GM18951 (cell line): ENCODE results near the gene PRG2.

Experiments
- POLR2A ChIP-seq: IDR thresholded peaks from 4 replicates; pipeline ENCODE4 v1.6.1; 2011; ENCODE audit warnings: mild to moderate bottlenecking; ENCODE audit not compliant: insufficient read length, insufficient read depth; ENCODE audit errors: extremely low read depth
- in situ Hi-C: fragments of 300-500 bp; cut with MboI; formaldehyde crosslinking; loops from one replicate; pipeline ENCODE4 v1.12.0; 2022; ENCODE audit warnings: low sequenced_read_pairs, mixed read lengths, inconsistent platforms; ENCODE audit not compliant: unreplicated experiment

PRG2 gene

DNA sequence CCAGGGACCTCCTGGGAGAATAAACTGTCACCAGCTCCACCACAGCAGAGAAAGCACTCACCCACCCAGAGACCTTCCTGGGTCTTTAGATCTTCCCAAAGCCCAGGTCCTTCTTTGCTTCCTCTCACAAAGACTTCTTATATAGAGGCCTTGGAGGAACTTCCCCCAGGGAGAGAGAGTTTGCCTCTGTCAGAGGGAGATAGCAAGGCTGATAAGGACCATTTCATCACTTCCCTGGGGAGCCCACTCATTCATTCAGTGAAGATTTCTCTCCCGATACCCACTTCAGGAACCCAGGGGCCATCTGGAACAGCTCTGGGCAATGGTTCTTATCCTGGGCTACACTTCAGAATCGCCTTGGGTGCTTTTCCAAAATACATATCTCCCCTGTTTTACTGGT, at the start of gene PRG2:
TSS of gene PRG2 (minus strand) at position 116 of the 400 bp plus-strand sequence. CDS start 706 bp downstream, outside the sequence.
- in situ Hi-C loops: no loop called here
- TF ChIP-seq POLR2A: no peak

DNA sequence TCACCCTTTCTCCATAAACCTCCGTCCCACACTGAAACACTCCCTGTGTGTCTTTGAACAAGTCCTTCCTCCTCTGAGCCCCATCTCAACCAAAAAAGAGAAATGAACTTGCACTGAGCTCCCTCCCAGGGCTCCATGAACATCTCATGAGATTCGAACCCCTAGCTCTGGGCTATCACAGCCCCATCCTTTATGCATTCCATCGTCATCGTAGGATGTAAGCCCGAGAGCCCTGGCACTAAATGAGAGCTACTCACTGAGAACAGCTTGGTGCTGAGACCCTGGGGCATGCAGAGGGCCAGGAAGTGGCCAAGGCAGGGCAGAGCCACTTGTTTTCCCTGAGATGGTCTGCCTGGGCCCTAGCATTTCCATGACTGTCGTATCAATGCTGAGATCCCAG, 49.3 kb upstream of the PRG2 start:
- in situ Hi-C loops: no loop called here
- no peak for TF ChIP-seq POLR2A

DNA sequence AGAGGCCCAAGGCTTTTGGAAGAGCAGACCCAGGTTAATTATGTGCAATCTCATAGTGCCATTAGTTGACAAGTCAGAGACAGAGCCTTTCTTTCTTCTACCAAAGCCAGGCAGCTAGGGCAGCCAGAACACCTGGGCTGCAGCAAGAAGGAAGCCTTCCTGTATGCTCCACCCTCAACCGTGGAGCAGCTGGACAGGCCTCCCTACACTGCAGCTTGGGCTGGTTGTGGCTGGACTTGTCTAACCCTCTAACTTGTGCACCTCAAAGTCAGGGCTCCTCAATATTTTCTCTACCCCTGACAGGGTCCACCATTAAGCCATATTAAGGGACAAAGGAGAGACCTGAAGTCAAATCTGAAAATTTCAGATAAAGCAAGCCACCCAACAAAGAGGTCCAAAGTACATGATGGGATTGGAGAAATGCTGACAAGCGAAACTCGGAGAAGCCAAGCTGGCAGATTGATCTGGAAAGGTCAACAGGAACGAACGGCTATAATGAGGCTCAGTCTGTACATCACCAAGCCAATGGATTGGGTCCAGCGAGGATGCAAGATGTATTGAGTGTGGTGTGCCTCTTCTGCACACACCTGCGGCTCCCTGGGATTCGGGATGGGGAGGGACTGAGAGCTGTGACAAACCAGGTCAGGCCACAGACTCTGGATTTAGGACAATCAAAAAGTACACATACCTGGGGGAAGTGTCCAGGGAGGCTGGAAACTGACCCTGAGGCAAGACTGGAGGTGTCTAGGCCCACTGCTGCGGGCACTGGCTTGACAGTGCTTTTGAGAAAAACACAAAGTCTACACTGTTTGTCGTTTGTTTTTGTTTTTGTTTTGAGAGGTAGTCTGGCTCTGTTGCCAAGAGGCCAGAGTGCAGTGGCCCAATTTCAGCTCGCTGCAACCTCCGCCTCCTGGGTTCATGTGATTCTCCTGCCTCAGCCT, 48.2 kb upstream of the PRG2 start:
- no peak for TF ChIP-seq POLR2A
- in situ Hi-C loops: no loop called here

GRCh38 chr11:57436031-57436430, 45.6 kb upstream of the PRG2 start:
- in situ Hi-C loops: no loop called here
- no peak for TF ChIP-seq POLR2A

DNA sequence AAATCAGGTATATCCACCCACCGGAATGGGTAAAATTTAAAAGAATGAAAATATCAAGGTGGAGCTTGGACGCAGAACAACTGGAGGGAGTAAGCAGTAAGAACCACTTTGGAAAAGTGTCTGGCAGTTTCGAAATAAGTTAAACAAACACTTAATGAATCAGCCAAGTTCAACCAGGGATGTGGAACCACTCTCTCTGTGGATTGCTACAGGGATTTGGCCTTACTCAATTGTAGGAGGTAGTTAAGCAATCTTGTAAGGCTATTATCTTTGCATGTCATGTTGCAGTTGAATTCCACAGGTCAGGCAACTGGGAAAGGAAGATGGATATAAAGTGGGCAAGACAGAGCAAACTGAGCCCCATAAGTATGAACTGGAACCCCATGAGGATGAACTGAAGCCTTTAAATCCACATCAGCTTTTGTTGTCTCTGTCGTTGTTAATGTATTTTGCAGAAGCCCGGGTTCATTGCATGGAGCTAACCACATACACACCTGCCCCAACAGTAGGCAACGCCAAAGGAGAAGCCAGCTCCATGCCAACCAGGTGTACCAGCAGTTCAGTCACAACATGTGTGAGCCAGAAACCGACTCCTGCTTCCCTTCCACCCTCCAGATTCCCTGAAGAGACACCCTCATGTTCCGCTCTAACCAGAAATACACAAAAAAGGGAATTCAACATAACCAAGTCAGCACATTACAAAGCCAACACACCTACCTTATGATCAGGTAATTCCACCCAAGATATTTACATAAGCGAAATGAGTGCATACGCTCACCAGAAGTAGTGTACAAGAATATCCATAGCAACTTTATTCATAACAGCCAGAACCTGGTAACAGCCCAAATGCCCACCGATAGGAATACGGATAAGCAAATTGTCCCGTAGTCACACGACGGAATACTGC, 44.4 kb upstream of the PRG2 start:
- in situ Hi-C loops: no loop called here
- no peak for TF ChIP-seq POLR2A

- in situ Hi-C loops: no loop called here
- TF ChIP-seq POLR2A: no peak
Observed at GRCh38 chr11:57432714-57433163, 42.3 kb upstream of the PRG2 start.

GRCh38 chr11:57432149-57432561, 41.7 kb upstream of the PRG2 start:
- no peak for TF ChIP-seq POLR2A
- in situ Hi-C loops: no loop called here

DNA sequence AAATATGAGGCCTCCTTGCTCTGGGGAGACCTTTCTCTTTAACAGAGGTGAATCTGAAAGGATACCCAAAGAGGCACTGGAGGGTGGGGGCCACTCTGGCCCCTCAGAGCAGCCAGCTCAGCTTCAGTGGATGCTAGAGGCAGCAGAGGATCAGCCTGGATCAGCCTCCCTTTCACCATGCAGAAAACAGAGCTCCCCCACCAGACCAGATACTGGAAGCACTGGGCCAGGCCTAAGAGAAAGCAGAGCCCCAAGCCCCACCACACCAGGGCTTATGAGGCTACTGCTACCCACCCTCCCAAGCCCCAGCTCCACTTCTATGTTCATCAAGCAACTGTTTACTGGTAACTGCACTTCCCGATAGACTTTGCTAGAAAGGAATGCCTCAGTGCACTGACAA, 40.5 kb upstream of the PRG2 start:
- in situ Hi-C loops: no loop called here
- TF ChIP-seq POLR2A: no peak

DNA sequence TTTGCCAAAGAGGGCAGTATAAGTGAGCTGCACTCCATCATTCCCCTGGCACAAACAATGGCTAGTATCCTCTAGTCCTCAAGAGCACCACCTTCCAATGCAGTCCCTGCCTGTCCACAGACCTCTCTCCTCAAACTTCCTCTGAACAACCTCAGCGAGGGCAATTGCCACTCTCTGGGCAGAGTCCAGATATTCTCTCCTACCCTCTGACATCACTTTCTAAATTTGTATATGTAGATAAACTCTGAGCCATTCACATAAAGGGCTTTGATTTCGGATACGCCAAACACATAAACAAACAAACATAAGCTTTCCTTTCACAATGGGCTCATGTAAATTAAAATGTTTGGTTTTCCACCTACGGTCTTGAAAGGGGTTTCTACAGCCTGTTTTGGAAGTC, 39.5 kb upstream of the PRG2 start:
- in situ Hi-C loops: no loop called here
- no peak for TF ChIP-seq POLR2A

- TF ChIP-seq POLR2A: no peak
- in situ Hi-C loops: no loop called here
Observed at GRCh38 chr11:57428643-57429042, 38.2 kb upstream of the PRG2 start.

DNA sequence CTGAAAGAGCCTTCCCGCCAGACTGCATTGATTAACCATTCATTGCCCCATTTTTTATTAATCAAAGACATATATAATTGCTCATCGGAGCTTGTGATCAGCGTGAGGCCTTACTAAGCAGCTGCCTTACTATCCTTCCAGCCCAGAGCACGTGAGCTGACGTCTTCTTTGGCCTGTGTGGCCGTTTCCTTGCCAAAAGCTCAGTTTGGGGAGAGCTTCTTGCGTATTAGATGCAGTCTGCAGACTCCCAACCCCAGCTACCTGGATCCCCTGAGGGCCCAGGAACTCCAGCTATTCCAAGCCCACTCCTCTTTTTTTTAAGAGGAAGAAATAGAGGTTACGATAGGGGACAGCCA, 37.3 kb upstream of the PRG2 start:
- TF ChIP-seq POLR2A: no peak
- in situ Hi-C loops: no loop called here

DNA sequence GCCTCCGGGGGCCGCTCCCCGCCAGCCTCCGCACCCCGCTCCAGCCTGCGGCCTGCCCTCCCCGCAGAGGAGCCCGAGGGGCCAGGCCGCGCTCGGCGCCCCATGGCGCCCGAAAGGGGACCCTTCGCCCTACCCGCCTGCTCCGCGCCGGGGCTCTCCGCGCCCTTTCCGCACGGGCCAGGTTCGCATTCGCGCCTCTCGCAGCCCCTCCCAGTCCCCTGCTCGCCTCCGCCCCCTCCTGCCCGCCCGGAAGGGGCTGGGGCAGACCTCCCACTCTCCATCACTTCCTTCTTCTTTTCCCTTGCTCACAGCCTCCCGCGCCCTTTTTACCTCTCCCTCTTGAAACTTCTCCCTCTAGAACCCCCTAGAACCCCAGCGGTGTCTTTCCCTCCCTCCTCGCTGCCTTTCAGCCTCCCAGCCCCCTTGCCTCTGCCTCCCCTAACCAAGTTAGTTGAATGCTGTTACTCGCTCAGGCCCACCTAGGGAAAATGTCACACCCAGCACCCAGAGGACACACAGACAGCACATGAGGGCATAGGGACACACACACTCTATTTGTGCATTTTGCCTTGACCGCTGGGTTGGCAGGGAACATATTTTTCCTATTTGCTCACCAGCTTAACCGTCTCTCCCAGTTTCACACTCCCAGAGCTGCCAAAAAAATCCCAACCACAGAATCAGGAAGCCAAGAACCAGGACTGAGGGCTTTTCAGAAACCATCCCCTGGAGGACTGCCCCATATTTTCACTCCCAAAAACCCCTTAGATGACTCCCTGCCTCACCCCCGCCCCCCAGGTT, 36.7 kb upstream of the PRG2 start, which contains the start of gene SLC43A3:
TSS of gene SLC43A3 (minus strand) at position 193 of the 798 bp plus-strand sequence. CDS start 949 bp downstream, outside the sequence.
- in situ Hi-C loops: no loop called here
- TF ChIP-seq POLR2A: peak; percentile 93
